Measurements from ENCODE around the gene FARSA. TPM values are rescaled to one million over a fixed set of nuclear protein-coding genes. Genes with fewer than 3 reads are reported as not detected.
A peak's percentile ranks its signal among the peaks of the same experiment; 100 is the strongest.

Gene FARSA
- polyA plus RNA-seq, 6 donors from 2014 or later, result 33.8 to 63.0 (median 44.0) TPM

- ATAC-seq (ENCODE audit: low read depth in 2 of 2), result no peak
- H3K36me3 Mint-ChIP-seq, result peaks cover 0 to 17% of the 10 kb centered on the region in 2 donors
- H3K4me1 Mint-ChIP-seq, result peaks cover 23 to 49% (median 46%) of the 10 kb centered on the region in 3 donors
Measured at GRCh38 chr19:12949363-12950283, 16.1 kb upstream of the FARSA start.

GRCh38 chr19:12948612-12949362 lies 15.3 kb upstream of the FARSA start:
- no peaks in the 10 kb centered on the region for H3K27me3 Mint-ChIP-seq
- peak overlapping the region in 3 of 6 donors; percentile 7 to 74 (median 49) for H3K27ac Mint-ChIP-seq
- H3K36me3 Mint-ChIP-seq, result peaks cover 0 to 15% of the 10 kb centered on the region in 2 donors
- peaks cover 0 to 3% (median 0%) of the 10 kb centered on the region in 7 donors for H3K9me3 Mint-ChIP-seq
- no peak for DNase-seq
- no peak for ATAC-seq (ENCODE audit: low read depth in 2 of 2)
- peaks cover 19 to 47% (median 41%) of the 10 kb centered on the region in 3 donors for H3K4me1 Mint-ChIP-seq
- peak overlapping the region in 5 of 8 donors; percentile 20 to 75 (median 37) for H3K4me3 Mint-ChIP-seq

More at GRCh38 chr19:12949363-12950283, 16.1 kb upstream of the FARSA start:
- Mint-ChIP-seq H3K4me3 (peak overlapping the region in 1 of 8 donors; percentile 80), H3K27ac (peak overlapping the region in 5 of 6 donors; percentile 41 to 93 (median 84)), H3K27me3 (no peaks in the 10 kb centered on the region), H3K9me3 (peaks cover 0 to 3% (median 0%) of the 10 kb centered on the region in 7 donors)
- DNase-seq, result no peak

- peaks cover 5 to 21% of the 10 kb centered on the region in 2 donors for H3K36me3 Mint-ChIP-seq
- peak overlapping the region in 3 of 8 donors; percentile 22 to 68 (median 57) for H3K4me3 Mint-ChIP-seq
- no peak for DNase-seq
- H3K9me3 Mint-ChIP-seq, result peaks cover 0 to 3% (median 0%) of the 10 kb centered on the region in 7 donors
- H3K27ac Mint-ChIP-seq, result peak overlapping the region in 4 of 6 donors; percentile 49 to 98 (median 90)
- no peaks in the 10 kb centered on the region for H3K27me3 Mint-ChIP-seq
- no peak for ATAC-seq (ENCODE audit: low read depth in 2 of 2)
- H3K4me1 Mint-ChIP-seq, result peaks cover 24 to 55% (median 42%) of the 10 kb centered on the region in 3 donors
Measured at GRCh38 chr19:12947702-12948611, 14.4 kb upstream of the FARSA start.

GRCh38 chr19:12946731-12947496 lies 13.4 kb upstream of the FARSA start:
- ATAC-seq (ENCODE audit: low read depth in 2 of 2) (no peak), DNase-seq (no peak)
- peaks cover 5 to 21% of the 10 kb centered on the region in 2 donors for H3K36me3 Mint-ChIP-seq
- H3K4me3 Mint-ChIP-seq, result peak overlapping the region; percentile 82 to 97 (median 94)
- H3K9me3 Mint-ChIP-seq, result peaks cover 0 to 3% (median 0%) of the 10 kb centered on the region in 7 donors
- H3K27ac Mint-ChIP-seq, result peak overlapping the region; percentile 56 to 98 (median 94)
- H3K27me3 Mint-ChIP-seq, result no peaks in the 10 kb centered on the region
- H3K4me1 Mint-ChIP-seq, result peaks cover 24 to 66% (median 46%) of the 10 kb centered on the region in 3 donors

- Mint-ChIP-seq H3K36me3 (peaks cover 5 to 21% of the 10 kb centered on the region in 2 donors), H3K27me3 (no peaks in the 10 kb centered on the region), H3K9me3 (peaks cover 0 to 3% (median 0%) of the 10 kb centered on the region in 7 donors), H3K4me3 (peak overlapping the region; percentile 82 to 97 (median 94)), H3K4me1 (peaks cover 24 to 70% (median 45%) of the 10 kb centered on the region in 3 donors), H3K27ac (peak overlapping the region; percentile 56 to 98 (median 94))
- ATAC-seq (ENCODE audit: low read depth in 2 of 2) (peak; percentile 47 to 51), DNase-seq (no peak)
Measured at GRCh38 chr19:12946092-12946721, 12.7 kb upstream of the FARSA start.

- H3K27me3 Mint-ChIP-seq, result no peaks in the 10 kb centered on the region
- H3K27ac Mint-ChIP-seq, result peak within 1 kb of the TSS; percentile 96 to 100 (median 98)
- H3K4me1 Mint-ChIP-seq, result peaks cover 27 to 72% (median 49%) of the 10 kb centered on the region in 3 donors
- peak within 1 kb of the TSS; percentile 90 to 97 (median 94) for H3K4me3 Mint-ChIP-seq
- H3K36me3 Mint-ChIP-seq, result peaks cover 9 to 21% of the 10 kb centered on the region in 2 donors
- H3K9me3 Mint-ChIP-seq, result peaks cover 0 to 3% (median 0%) of the 10 kb centered on the region in 7 donors
- DNase-seq (peak; percentile 97), ATAC-seq (ENCODE audit: low read depth in 2 of 2) (peak; percentile 78 to 85)
Measured at GRCh38 chr19:12945479-12946091, 12.1 kb upstream of the FARSA start, which contains the start of gene RAD23A. RAD23A (plus strand) TSS chr19:12945862; CDS start chr19:12945949, 87 bp downstream.

- Mint-ChIP-seq H3K4me3 (peak overlapping the region in 4 of 8 donors; percentile 42 to 95 (median 94)), H3K36me3 (peaks cover 17 to 18% of the 10 kb centered on the region in 2 donors), H3K4me1 (peaks cover 34 to 75% (median 58%) of the 10 kb centered on the region in 3 donors)
Measured at GRCh38 chr19:12944104-12944674, 10.7 kb upstream of the FARSA start.

GRCh38 chr19:12943437-12944044 lies 10.0 kb upstream of the FARSA start:
- H3K9me3 Mint-ChIP-seq, result peaks cover 0 to 3% (median 0%) of the 10 kb centered on the region in 7 donors
- H3K4me1 Mint-ChIP-seq, result peaks cover 39 to 82% (median 63%) of the 10 kb centered on the region in 3 donors
- peaks cover 17 to 18% of the 10 kb centered on the region in 2 donors for H3K36me3 Mint-ChIP-seq

More at GRCh38 chr19:12944104-12944674, 10.7 kb upstream of the FARSA start:
- H3K27ac Mint-ChIP-seq, result peak overlapping the region; percentile 44 to 100 (median 97)
- ATAC-seq (ENCODE audit: low read depth in 2 of 2) (no peak), DNase-seq (no peak)
- H3K9me3 Mint-ChIP-seq, result peaks cover 0 to 3% (median 0%) of the 10 kb centered on the region in 7 donors
- H3K27me3 Mint-ChIP-seq, result no peaks in the 10 kb centered on the region

GRCh38 chr19:12940897-12941296 lies 7.4 kb upstream of the FARSA start:
- Mint-ChIP-seq H3K4me1 (peaks cover 55 to 81% (median 70%) of the 10 kb centered on the region in 3 donors), H3K27ac (peak overlapping the region in 5 of 6 donors; percentile 21 to 97 (median 82)), H3K9me3 (peaks cover 0 to 3% (median 0%) of the 10 kb centered on the region in 7 donors), H3K36me3 (peaks cover 17 to 18% of the 10 kb centered on the region in 2 donors), H3K27me3 (no peaks in the 10 kb centered on the region), H3K4me3 (peak overlapping the region; percentile 62 to 98 (median 86))
- DNase-seq, result no peak
- no peak for ATAC-seq (ENCODE audit: low read depth in 2 of 2)

More at GRCh38 chr19:12943437-12944044, 10.0 kb upstream of the FARSA start:
- H3K27ac Mint-ChIP-seq, result peak overlapping the region; percentile 49 to 98 (median 76)
- DNase-seq (no peak), ATAC-seq (ENCODE audit: low read depth in 2 of 2) (no peak)
- H3K27me3 Mint-ChIP-seq, result no peaks in the 10 kb centered on the region
- H3K4me3 Mint-ChIP-seq, result peak overlapping the region in 3 of 8 donors; percentile 57 to 94 (median 76)

GRCh38 chr19:12939975-12940423 lies 6.5 kb upstream of the FARSA start:
- H3K9me3 Mint-ChIP-seq, result no peaks in the 10 kb centered on the region
- H3K27me3 Mint-ChIP-seq, result no peaks in the 10 kb centered on the region

More at GRCh38 chr19:12939975-12940423, 6.5 kb upstream of the FARSA start:
- no peak for ATAC-seq (ENCODE audit: low read depth in 2 of 2)
- Mint-ChIP-seq H3K36me3 (peaks cover 17 to 18% of the 10 kb centered on the region in 2 donors), H3K4me1 (peaks cover 48 to 72% (median 65%) of the 10 kb centered on the region in 3 donors), H3K4me3 (peak overlapping the region; percentile 90 to 99 (median 98)), H3K27ac (peak overlapping the region in 5 of 6 donors; percentile 27 to 99 (median 97))
- no peak for DNase-seq

Data from naive B cell (primary cell).